BJ (cell line): ENCODE results near the gene LMBRD1. TPM values are rescaled to one million over a fixed set of nuclear protein-coding genes. Genes with fewer than 3 reads are reported as not detected.
"Not testable (repeated sequence)": the region's sequence is repeated elsewhere in the genome, so short reads cannot be mapped to it uniquely, and the experiment has no call there.

Experiments
- CTCF ChIA-PET: fragments of 350-600 bp; formaldehyde crosslinking; extraction: SDS; loops from one replicate; lab custom pipeline; 2021; ENCODE audit warnings: antibody characterized with exemption, inconsistent platforms; lab: Yijun Ruan, JAX
- POLR2A ChIA-PET: fragments of 300-600 bp; sonication (Branson Sonifier 250); formaldehyde crosslinking; extraction: SDS; loops from one replicate; lab custom pipeline; 2021; ENCODE audit warnings: antibody characterized with exemption; lab: Charles Lee
- DNase-seq: peaks from one replicate; pipeline ENCODE4 v3.0.0-alpha.2; 2011; ENCODE audit warnings: low read depth
- H3K27me3 ChIP-seq: 2 replicates; pipeline ENCODE4 v1.6.0; 2011; ENCODE audit warnings: low read length; ENCODE audit not compliant: control insufficient read depth, insufficient read depth
- H3K36me3 ChIP-seq: 2 replicates; pipeline ENCODE4 v1.5.1; 2011; ENCODE audit warnings: low read length; ENCODE audit not compliant: control insufficient read depth, insufficient read depth
- H3K4me3 ChIP-seq: 2 replicates; pipeline ENCODE4 v1.5.1; 2011; ENCODE audit warnings: low read depth, mild to moderate bottlenecking, control low read depth, low read length
- CTCF ChIP-seq: IDR thresholded peaks from 2 replicates; pipeline ENCODE4 v1.5.1; 2011; ENCODE audit warnings: low read depth, mild to moderate bottlenecking, control low read depth, inconsistent platforms, low read length, moderate library complexity; ENCODE audit not compliant: insufficient read depth
- polyA plus RNA-seq: library from polyadenylated mRNA; depleted of rRNA; stranded (reverse); fragments of >200 nt; gene quantifications from 2 replicates; pipeline ENCODE4 v1.2.3, GENCODE V29; 2011

LMBRD1 gene
- polyA plus RNA-seq, 1 experiment: 9.0 TPM

GRCh38 chr6:69791065-69791471 is 5.7 kb downstream of the LMBRD1 start:
- ChIA-PET CTCF (interaction anchor here (2.0 kb wide), 1 partner anchor 10 kb away, joined by 4 read pairs; no protein-coding TSS in a partner anchor), POLR2A (no interaction called here)
- no peak for DNase-seq
- no peaks in the 10 kb centered on the region for H3K27me3 ChIP-seq
- no peak for TF ChIP-seq CTCF
- H3K36me3 ChIP-seq: no peaks in the 10 kb centered on the region; the same call in 1 of the 2 replicates
- H3K4me3 ChIP-seq: no peak overlapping the region

- ChIA-PET POLR2A (no interaction called here), CTCF (interaction anchor here (0.9 to 2.0 kb wide), 2 partner anchors 9 to 19 kb away, joined by 3 to 4 read pairs; no protein-coding TSS in a partner anchor)
- no peak overlapping the region for H3K4me3 ChIP-seq
- no peak for TF ChIP-seq CTCF
- no peaks in the 10 kb centered on the region for H3K27me3 ChIP-seq
- no peak for DNase-seq
- no peaks in the 10 kb centered on the region; the same call in 1 of the 2 replicates for H3K36me3 ChIP-seq
Measured at GRCh38 chr6:69790629-69791028, 6.2 kb downstream of the LMBRD1 start.

- no peak for DNase-seq
- no peaks in the 10 kb centered on the region; the same call in 1 of the 2 replicates for H3K36me3 ChIP-seq
- ChIA-PET CTCF (interaction anchor here (0.7 to 1.3 kb wide), 2 partner anchors 10 to 26 kb away, joined by 3 read pairs; no protein-coding TSS in a partner anchor), POLR2A (no interaction called here)
- no peaks in the 10 kb centered on the region for H3K27me3 ChIP-seq
- H3K4me3 ChIP-seq: no peak overlapping the region
- TF ChIP-seq CTCF: no peak
Measured at GRCh38 chr6:69789578-69789977, 7.2 kb downstream of the LMBRD1 start.

- H3K27me3 ChIP-seq, H3K4me3 ChIP-seq, CTCF ChIA-PET, DNase-seq, POLR2A ChIA-PET, H3K36me3 ChIP-seq: not testable (repeated sequence)
Measured at GRCh38 chr6:69787436-69787835, 9.4 kb downstream of the LMBRD1 start.

- Histone ChIP-seq H3K27me3 (no peaks in the 10 kb centered on the region), H3K36me3 (no peaks in the 10 kb centered on the region; the same call in 1 of the 2 replicates), H3K4me3 (no peak overlapping the region)
- ChIA-PET CTCF (interaction anchor here (0.6 to 1.5 kb wide), 2 partner anchors 11 to 790 kb away, joined by 3 to 4 read pairs; partner anchors contain the start of gene LMBRD1), POLR2A (no interaction called here)
- DNase-seq: no peak
- TF ChIP-seq CTCF: no peak
Measured at GRCh38 chr6:69785697-69786096, 11.1 kb downstream of the LMBRD1 start.
